WTC11 (cell line): ENCODE data around the gene RTN3. TPM values are rescaled to one million over a fixed set of nuclear protein-coding genes. Genes with fewer than 3 reads are reported as not detected.

ENCODE experiments used
- ATAC-seq: fragments of 200-7000 bp; cut with Tn5 transposase; 2 replicates; pipeline ENCODE4 v1.10.0; 2021; ENCODE audit warnings: mild to moderate bottlenecking, moderate library complexity
- CTCF ChIA-PET: fragments of 300-600 bp; sonication (Branson Sonifier 250); formaldehyde crosslinking; loops from one replicate; lab custom pipeline; 2021; ENCODE audit warnings: antibody characterized with exemption; lab: Charles Lee
- POLR2A ChIA-PET: fragments of 350-600 bp; sonication (Branson Sonifier 250); formaldehyde crosslinking; loops from one replicate; lab custom pipeline; 2021; ENCODE audit warnings: antibody characterized with exemption; lab: Charles Lee
- DNase-seq: peaks from one replicate; pipeline ENCODE4 v3.0.0; 2021; ENCODE audit warnings: low spot score
- H3K27ac Mint-ChIP-seq: 2 replicates; pipeline ENCODE4 v1.8.0; 2021; ENCODE audit warnings: mixed read lengths
- H3K27me3 Mint-ChIP-seq: 2 replicates; pipeline ENCODE4 v1.8.0; 2021; ENCODE audit warnings: low read depth, mild to moderate bottlenecking, moderate library complexity, mixed read lengths
- H3K36me3 Mint-ChIP-seq: 2 replicates; pipeline ENCODE4 v1.8.0; 2021; ENCODE audit warnings: mixed read lengths
- H3K4me1 Mint-ChIP-seq: 2 replicates; pipeline ENCODE4 v1.8.0; 2022; ENCODE audit warnings: mixed read lengths
- H3K4me3 Mint-ChIP-seq: 2 replicates; pipeline ENCODE4 v1.8.0; 2021; ENCODE audit warnings: mild to moderate bottlenecking, moderate library complexity, mixed read lengths
- H3K9me3 Mint-ChIP-seq: 2 replicates; pipeline ENCODE4 v1.8.0; 2021; ENCODE audit warnings: mixed read lengths
- ATF2 ChIP-seq: sonication (generic); formaldehyde crosslinking; IDR thresholded peaks from 2 replicates; pipeline ENCODE4 v1.8.1; 2022; ENCODE audit warnings: low read depth, missing genetic modification reagents, borderline replicate concordance
- CDX4 ChIP-seq: fragments of 250-450 bp; sonication (Bioruptor Pico); IDR thresholded peaks from 2 replicates; pipeline ENCODE4 v1.9.0; 2021; ENCODE audit warnings: moderate library complexity, mild to moderate bottlenecking, inconsistent platforms, borderline replicate concordance
- ELF4 ChIP-seq: sonication (generic); formaldehyde crosslinking; IDR thresholded peaks from 2 replicates; pipeline ENCODE4 v1.8.1; 2022; ENCODE audit warnings: low read depth, mild to moderate bottlenecking, moderate library complexity, missing genetic modification reagents
- ERG ChIP-seq: fragments of 250-450 bp; sonication (Bioruptor Pico); IDR thresholded peaks from 2 replicates; pipeline ENCODE4 v1.8.0; 2021; ENCODE audit warnings: mild to moderate bottlenecking
- FOXJ3 ChIP-seq: sonication (generic); formaldehyde crosslinking; IDR thresholded peaks from 2 replicates; pipeline ENCODE4 v1.9.0; 2021; ENCODE audit warnings: missing genetic modification reagents, mild to moderate bottlenecking, borderline replicate concordance
- KAT7 ChIP-seq: sonication (generic); formaldehyde crosslinking; IDR thresholded peaks from 2 replicates; pipeline ENCODE4 v1.8.1; 2023; ENCODE audit warnings: missing genetic modification reagents, mild to moderate bottlenecking, borderline replicate concordance
- MLX ChIP-seq: sonication (generic); formaldehyde crosslinking; IDR thresholded peaks from 2 replicates; pipeline ENCODE4 v1.8.1; 2023; ENCODE audit warnings: mild to moderate bottlenecking, missing genetic modification reagents, moderate library complexity
- NFYB ChIP-seq: sonication (generic); formaldehyde crosslinking; conservative IDR thresholded peaks from 2 replicates; pipeline ENCODE4 v1.8.0; 2022; ENCODE audit warnings: low read depth, missing genetic modification reagents
- NR3C1 ChIP-seq: sonication (generic); formaldehyde crosslinking; conservative IDR thresholded peaks from 2 replicates; pipeline ENCODE4 v1.8.1; 2023; ENCODE audit warnings: low read depth, mild to moderate bottlenecking, missing genetic modification reagents
- OVOL2 ChIP-seq: fragments of 250-450 bp; sonication (Bioruptor Pico); IDR thresholded peaks from 2 replicates; pipeline ENCODE4 v1.9.0; 2021; ENCODE audit warnings: mild to moderate bottlenecking, borderline replicate concordance
- PRRX2 ChIP-seq: fragments of 250-450 bp; sonication (Bioruptor Pico); IDR thresholded peaks from 2 replicates; pipeline ENCODE4 v1.8.0; 2021; ENCODE audit warnings: mild to moderate bottlenecking
- RELA ChIP-seq: sonication (generic); formaldehyde crosslinking; IDR thresholded peaks from 2 replicates; pipeline ENCODE4 v1.8.1; 2022; ENCODE audit warnings: missing genetic modification reagents, mild to moderate bottlenecking, borderline replicate concordance
- SMAD4 ChIP-seq: sonication (generic); formaldehyde crosslinking; IDR thresholded peaks from 2 replicates; pipeline ENCODE4 v1.8.0; 2022; ENCODE audit warnings: mild to moderate bottlenecking, missing genetic modification reagents
- SOX15 ChIP-seq: fragments of 250-450 bp; sonication (Bioruptor Pico); IDR thresholded peaks from 2 replicates; pipeline ENCODE4 v1.9.0; 2021; ENCODE audit warnings: mild to moderate bottlenecking
- SP1 ChIP-seq: sonication (generic); formaldehyde crosslinking; conservative IDR thresholded peaks from 2 replicates; pipeline ENCODE4 v1.8.1; 2022; ENCODE audit warnings: missing genetic modification reagents
- USF2 ChIP-seq: sonication (generic); formaldehyde crosslinking; IDR thresholded peaks from 2 replicates; pipeline ENCODE4 v1.8.1; 2023; ENCODE audit warnings: mild to moderate bottlenecking, missing genetic modification reagents, moderate library complexity
- ZNF219 ChIP-seq: sonication (generic); formaldehyde crosslinking; IDR thresholded peaks from 2 replicates; pipeline ENCODE4 v1.8.0; 2023; ENCODE audit warnings: missing genetic modification reagents, mild to moderate bottlenecking, borderline replicate concordance
- ZNF281 ChIP-seq: sonication (generic); formaldehyde crosslinking; IDR thresholded peaks from 2 replicates; pipeline ENCODE4 v1.8.0; 2023; ENCODE audit warnings: mild to moderate bottlenecking, missing genetic modification reagents
- ZNF396 ChIP-seq: fragments of 250-450 bp; sonication (Bioruptor Pico); IDR thresholded peaks from 2 replicates; pipeline ENCODE4 v1.8.0; 2021; ENCODE audit warnings: mild to moderate bottlenecking, moderate library complexity, borderline replicate concordance
- ZNF416 ChIP-seq: fragments of 250-450 bp; sonication (Bioruptor Pico); IDR thresholded peaks from 2 replicates; pipeline ENCODE4 v1.9.0; 2021; ENCODE audit warnings: mild to moderate bottlenecking, inconsistent platforms
- ZNF512 ChIP-seq: sonication (generic); formaldehyde crosslinking; IDR thresholded peaks from 2 replicates; pipeline ENCODE4 v1.8.1; 2022; ENCODE audit warnings: missing genetic modification reagents, borderline replicate concordance
- total RNA-seq: library from RNA; stranded (reverse); gene quantifications from 3 replicates; pipeline ENCODE4 v1.2.3, GENCODE V29; 2021

Gene RTN3
- total RNA-seq, 1 experiment from 2014 or later: 159 TPM

GRCh38 chr11:63666874-63667273 is 14.4 kb upstream of the RTN3 start:
- Mint-ChIP-seq H3K27ac (no peak overlapping the region), H3K27me3 (peaks cover under 1% of the 10 kb centered on the region; the same call in 1 of the 2 replicates), H3K4me1 (peaks cover 30% of the 10 kb centered on the region), H3K4me3 (no peak overlapping the region), H3K9me3 (no peaks in the 10 kb centered on the region), H3K36me3 (no peaks in the 10 kb centered on the region)
- no peak for ATAC-seq
- DNase-seq: no peak
- POLR2A ChIA-PET: interaction anchor here (1.1 kb wide), 1 partner anchor 15 kb away, joined by 7 read pairs; the partner anchor contains the start of gene RTN3
- CTCF ChIA-PET: no interaction called here
- no peak for TF ChIP-seq ZNF219
- TF ChIP-seq SMAD4 (CRISPR knock-in tag): no peak
- no peak for TF ChIP-seq ZNF416 (CRISPR knock-in tag)
- no peak for TF ChIP-seq RELA (CRISPR knock-in tag)
- TF ChIP-seq NFYB: no peak
- no peak for TF ChIP-seq KAT7 (CRISPR knock-in tag)
- TF ChIP-seq ELF4 (CRISPR knock-in tag): no peak
- no peak for TF ChIP-seq USF2 (CRISPR knock-in tag)
- TF ChIP-seq ZNF281 (CRISPR knock-in tag): no peak
- TF ChIP-seq ZNF396 (CRISPR knock-in tag): no peak
- no peak for TF ChIP-seq NR3C1 (CRISPR knock-in tag)
- no peak for TF ChIP-seq ERG
- no peak for TF ChIP-seq ATF2 (CRISPR knock-in tag)
- no peak for TF ChIP-seq FOXJ3
- no peak for TF ChIP-seq SP1 (CRISPR knock-in tag)
- no peak for TF ChIP-seq ZNF512 (CRISPR knock-in tag)

GRCh38 chr11:63667995-63668795 is 13.1 kb upstream of the RTN3 start:
- Mint-ChIP-seq H3K36me3 (no peaks in the 10 kb centered on the region), H3K4me1 (peaks cover 30% of the 10 kb centered on the region), H3K27me3 (peaks cover 14% of the 10 kb centered on the region), H3K27ac (no peak overlapping the region), H3K9me3 (no peaks in the 10 kb centered on the region; the same call in 1 of the 2 replicates), H3K4me3 (no peak overlapping the region)
- DNase-seq (no peak), ATAC-seq (no peak)
- ChIA-PET CTCF (no interaction called here), POLR2A (interaction anchor here (0.7 to 4.8 kb wide), 3 partner anchors 13 to 1153 kb away, joined by 7 to 27 read pairs (median 9); partner anchors contain the start of gene RTN3)
- TF ChIP-seq MLX (CRISPR knock-in tag) (no peak), CDX4 (CRISPR knock-in tag) (no peak), OVOL2 (no peak), NR3C1 (CRISPR knock-in tag) (no peak), SOX15 (CRISPR knock-in tag) (no peak), PRRX2 (CRISPR knock-in tag) (no peak), ZNF281 (CRISPR knock-in tag) (no peak)
